NB4 (cell line): ENCODE measurements around the gene ACCS.

Source experiments
- CTCF ChIP-seq: IDR thresholded peaks from one replicate; pipeline ENCODE4 v1.5.1; 2012; ENCODE audit warnings: low read depth, low read length
- MAX ChIP-seq: IDR thresholded peaks from 2 replicates; pipeline ENCODE4 v1.6.1; 2011; ENCODE audit warnings: low read depth, low read length
- POLR2A ChIP-seq: IDR thresholded peaks from 2 replicates; pipeline ENCODE4 v1.6.1; 2011; ENCODE audit warnings: mild to moderate bottlenecking; ENCODE audit not compliant: insufficient read length; ENCODE audit errors: extremely low read depth

DNA sequence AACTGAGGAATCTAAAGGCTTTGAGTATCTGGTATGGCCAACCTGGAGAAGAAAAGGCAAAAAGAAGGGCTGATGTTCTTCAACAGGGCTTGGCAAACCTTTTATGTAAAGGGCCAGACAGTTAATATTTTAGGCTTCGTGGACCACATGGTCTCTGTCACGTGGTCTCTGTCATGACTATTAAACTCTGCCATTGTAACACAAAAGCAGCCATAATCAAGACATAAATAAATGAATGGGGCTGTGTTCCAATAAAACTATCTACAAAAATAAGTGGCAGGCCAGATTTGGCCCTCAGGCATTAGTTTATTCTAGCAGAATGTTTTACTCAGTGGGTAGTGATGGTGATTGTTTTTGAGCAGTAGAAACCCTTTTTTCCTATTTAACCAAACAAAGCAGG, 18.8 kb upstream of the ACCS start:
- TF ChIP-seq CTCF (no peak), POLR2A (no peak), MAX (0 out of 2 replicates have a peak, but pooled peaks have one; percentile 16)
